ENCODE results near the gene BICD1. TPM values are rescaled to one million over a fixed set of nuclear protein-coding genes. Genes with fewer than 3 reads are reported as not detected.

BICD1 gene
- total and polyA plus RNA-seq, 7 donors = 0.60 to 16.0 (median 9.4) TPM

- Histone ChIP-seq H3K27me3 (peaks cover 0 to 20% (median 5%) of the 10 kb centered on the region in 3 donors), H3K9me3 (no peaks in the 10 kb centered on the region), H3K4me3 (peak overlapping the region; percentile 19 to 66 (median 58)), H3K4me1 (peaks cover 0 to 19% (median 11%) of the 10 kb centered on the region in 4 donors), H3K36me3 (no peaks in the 10 kb centered on the region), H3K27ac (peak overlapping the region; percentile 51 to 82 (median 60))
- TF ChIP-seq POLR2A (IDR thresholded peaks at IDR 0.05) (no peak), POLR2AphosphoS5 (IDR thresholded peaks at IDR 0.05) (no peak), EP300 (IDR thresholded peaks at IDR 0.05) (no peak), CTCF (IDR thresholded peaks at IDR 0.05) (no peak)
- 1 to 4% methylated on average over 36 of the region's 36 CpGs for WGBS, 2 donors
- no peak for DNase-seq
- intact Hi-C loops (cut with DNase I) = no loop called here
Measured at GRCh38 chr12:32398816-32399369, 292.2 kb downstream of the BICD1 start.

GRCh38 chr12:32399370-32400113, 292.9 kb downstream of the BICD1 start, which contains the start of gene FGD4:
Gene FGD4 (plus strand): TSS chr12:32399558.
- peak within 1 kb of the TSS; percentile 51 to 82 (median 60) for H3K27ac ChIP-seq
- H3K4me1 ChIP-seq = peaks cover 0 to 19% (median 11%) of the 10 kb centered on the region in 4 donors
- TF ChIP-seq POLR2AphosphoS5 (IDR thresholded peaks at IDR 0.05) (peak; percentile 49 to 79 (median 70)), CTCF (IDR thresholded peaks at IDR 0.05) (peak in 1 of 4 experiments; percentile 15), EP300 (IDR thresholded peaks at IDR 0.05) (no peak), POLR2A (IDR thresholded peaks at IDR 0.05) (peak in 1 of 2 donors; percentile 75)
- 0 to 1% methylated on average over 82 of the region's 82 CpGs for WGBS, 2 donors
- peak within 1 kb of the TSS; percentile 53 to 66 (median 59) for H3K4me3 ChIP-seq
- peaks cover 0 to 20% (median 5%) of the 10 kb centered on the region in 3 donors for H3K27me3 ChIP-seq
- peak; percentile 87 for DNase-seq
- intact Hi-C loops (cut with DNase I) = no loop called here
- H3K36me3 ChIP-seq = no peaks in the 10 kb centered on the region
- H3K9me3 ChIP-seq = no peaks in the 10 kb centered on the region

- TF ChIP-seq EP300 (IDR thresholded peaks at IDR 0.05) (no peak), POLR2A (IDR thresholded peaks at IDR 0.05) (no peak), POLR2AphosphoS5 (IDR thresholded peaks at IDR 0.05) (no peak), CTCF (IDR thresholded peaks at IDR 0.05) (no peak)
- no peaks in the 10 kb centered on the region for H3K9me3 ChIP-seq
- peak overlapping the region; percentile 51 to 82 (median 60) for H3K27ac ChIP-seq
- 5 to 26% methylated on average over 15 of the region's 15 CpGs for WGBS, 2 donors
- H3K36me3 ChIP-seq = no peaks in the 10 kb centered on the region
- intact Hi-C loops (cut with DNase I) = no loop called here
- H3K4me3 ChIP-seq = peak overlapping the region; percentile 53 to 66 (median 59)
- no peak for DNase-seq
- peaks cover 0 to 19% (median 11%) of the 10 kb centered on the region in 4 donors for H3K4me1 ChIP-seq
- H3K27me3 ChIP-seq = peaks cover 0 to 20% (median 5%) of the 10 kb centered on the region in 3 donors
Measured at GRCh38 chr12:32400114-32400672, 293.5 kb downstream of the BICD1 start.

GRCh38 chr12:32400866-32401265, 294.2 kb downstream of the BICD1 start:
- H3K9me3 ChIP-seq = no peaks in the 10 kb centered on the region
- no peak overlapping the region for H3K27ac ChIP-seq
- DNase-seq = no peak
- H3K4me1 ChIP-seq = peaks cover 0 to 19% (median 11%) of the 10 kb centered on the region in 4 donors
- no peaks in the 10 kb centered on the region for H3K36me3 ChIP-seq
- H3K27me3 ChIP-seq = peaks cover 0 to 20% (median 5%) of the 10 kb centered on the region in 3 donors
- intact Hi-C loops (cut with DNase I) = no loop called here
- H3K4me3 ChIP-seq = peak overlapping the region in 3 of 4 donors; percentile 53 to 66 (median 64)
- WGBS, 2 donors = 7 to 41% methylated on average over 2 of the region's 2 CpGs
- TF ChIP-seq POLR2A (IDR thresholded peaks at IDR 0.05) (no peak), CTCF (IDR thresholded peaks at IDR 0.05) (no peak), EP300 (IDR thresholded peaks at IDR 0.05) (no peak)
